NCI-H82 treated with DMSO at 0.1 percent for 48 hours (cell line): ENCODE results near the gene CYSLTR1.
"Not testable (repeated sequence)": the region's sequence is repeated elsewhere in the genome, so short reads cannot be mapped to it uniquely, and the experiment has no call there.

Experiments
- DNase-seq: peaks from one replicate; lab custom pipeline; 2025; ENCODE audit not compliant: unreplicated experiment; lab: John Stamatoyannopoulos, UW

The CYSLTR1 gene

GRCh38 chrX:78226047-78226446 is 101.4 kb downstream of the CYSLTR1 start:
- not testable (repeated sequence) for DNase-seq
